ACC112 (cell line): ENCODE results near the gene SLC17A3.

Experiments
- H2AFZ ChIP-seq: fragments of 200-600 bp; sonication (generic); one replicate; pipeline ENCODE4 v1.6.0; 2017; ENCODE audit warnings: antibody characterized with exemption, low read length; ENCODE audit not compliant: unreplicated experiment
- H3K27ac ChIP-seq: fragments of 200-600 bp; sonication (generic); 2 replicates; pipeline ENCODE4 v1.5.1; 2014; ENCODE audit warnings: low read depth, mild to moderate bottlenecking, antibody characterized with exemption, low read length, moderate library complexity
- H3K27me3 ChIP-seq: fragments of 200-600 bp; sonication (generic); 2 replicates; pipeline ENCODE4 v1.6.1; 2014; ENCODE audit warnings: mild to moderate bottlenecking, antibody characterized with exemption, low read length, moderate library complexity, mixed read lengths; ENCODE audit not compliant: insufficient read depth
- H3K36me3 ChIP-seq: fragments of 200-600 bp; sonication (generic); 2 replicates; pipeline ENCODE4 v1.6.1; 2016; ENCODE audit warnings: mild to moderate bottlenecking, antibody characterized with exemption, low read length, moderate library complexity, mixed read lengths; ENCODE audit not compliant: insufficient read depth
- H3K4me1 ChIP-seq: fragments of 200-600 bp; sonication (generic); one replicate; pipeline ENCODE4 v1.6.1; 2016; ENCODE audit warnings: low read length, mixed read lengths; ENCODE audit not compliant: insufficient read depth, unreplicated experiment, control insufficient read depth
- H3K4me3 ChIP-seq: fragments of 200-600 bp; sonication (generic); 2 replicates; pipeline ENCODE4 v1.5.1; 2014; ENCODE audit warnings: mild to moderate bottlenecking, low read depth, low read length
- H3K79me2 ChIP-seq: fragments of 200-600 bp; sonication (generic); one replicate; pipeline ENCODE4 v1.6.0; 2016; ENCODE audit warnings: low read length; ENCODE audit not compliant: control insufficient read depth, unreplicated experiment, insufficient read depth

Gene SLC17A3, protein sequence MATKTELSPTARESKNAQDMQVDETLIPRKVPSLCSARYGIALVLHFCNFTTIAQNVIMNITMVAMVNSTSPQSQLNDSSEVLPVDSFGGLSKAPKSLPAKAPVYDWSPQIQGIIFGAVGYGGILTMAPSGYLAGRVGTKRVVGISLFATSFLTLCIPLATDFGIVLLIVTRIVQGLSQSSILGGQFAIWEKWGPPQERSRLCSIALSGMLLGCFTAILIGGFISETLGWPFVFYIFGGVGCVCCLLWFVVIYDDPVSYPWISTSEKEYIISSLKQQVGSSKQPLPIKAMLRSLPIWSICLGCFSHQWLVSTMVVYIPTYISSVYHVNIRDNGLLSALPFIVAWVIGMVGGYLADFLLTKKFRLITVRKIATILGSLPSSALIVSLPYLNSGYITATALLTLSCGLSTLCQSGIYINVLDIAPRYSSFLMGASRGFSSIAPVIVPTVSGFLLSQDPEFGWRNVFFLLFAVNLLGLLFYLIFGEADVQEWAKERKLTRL

DNA sequence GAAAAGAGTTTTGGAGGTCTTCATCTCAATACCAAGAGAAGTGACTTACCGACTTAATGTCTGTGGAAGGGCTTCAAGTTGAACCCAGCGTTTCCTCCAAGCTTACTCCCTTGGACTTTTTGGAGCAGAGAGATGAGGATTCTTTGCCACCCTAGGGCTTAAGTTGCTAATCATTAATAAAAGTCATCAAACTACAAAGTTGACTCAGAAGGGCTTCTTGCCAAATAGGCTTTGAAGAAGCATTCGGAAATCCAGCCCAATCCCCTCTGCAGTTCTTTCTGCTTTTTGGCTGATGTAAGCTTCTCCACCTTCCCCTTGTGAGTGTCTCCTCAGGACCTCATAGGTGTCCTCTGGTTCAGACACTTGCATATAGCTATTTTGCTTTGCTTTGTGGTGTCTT is at the start of gene SLC17A3:
TSS of gene SLC17A3 (minus strand) at position 126 of the 400 bp plus-strand sequence. CDS start 5,856 bp downstream, outside the sequence.
- H3K27ac ChIP-seq: no peak within 1 kb of the TSS
- H3K4me3 ChIP-seq: no peak within 1 kb of the TSS
- H2AFZ ChIP-seq: no peak within 1 kb of the TSS
- H3K36me3 ChIP-seq: no peaks in the 10 kb centered on the region
- H3K4me1 ChIP-seq: no peaks in the 10 kb centered on the region
- H3K79me2 ChIP-seq: no peaks in the 10 kb centered on the region
- H3K27me3 ChIP-seq: peaks cover 11% of the 10 kb centered on the region; the same call in 1 of the 2 replicates

DNA sequence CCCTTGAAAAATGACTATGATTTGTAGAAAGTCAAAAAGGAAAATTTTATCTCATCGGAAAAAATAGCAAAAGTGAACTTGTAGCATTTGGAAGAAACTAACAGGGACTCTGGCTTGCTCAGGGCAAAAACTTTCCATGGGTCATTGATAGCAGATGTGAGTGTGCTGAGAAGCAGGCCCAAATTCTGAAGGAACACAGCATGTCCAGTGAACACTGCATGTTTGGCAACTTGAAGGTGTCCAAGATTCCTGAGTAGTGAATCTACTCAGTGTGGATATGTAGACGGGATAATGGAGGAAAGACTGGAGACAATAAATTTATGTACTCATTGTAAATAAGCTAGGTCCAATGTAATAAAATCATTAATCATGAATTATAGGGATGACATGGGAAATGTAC is 48.3 kb upstream of the SLC17A3 start:
- no peak overlapping the region for H3K27ac ChIP-seq
- no peaks in the 10 kb centered on the region for H3K4me1 ChIP-seq
- no peaks in the 10 kb centered on the region for H3K27me3 ChIP-seq
- no peaks in the 10 kb centered on the region for H3K79me2 ChIP-seq
- H3K4me3 ChIP-seq: no peak overlapping the region
- H3K36me3 ChIP-seq: no peaks in the 10 kb centered on the region
- H2AFZ ChIP-seq: peak overlapping the region; percentile 18

DNA sequence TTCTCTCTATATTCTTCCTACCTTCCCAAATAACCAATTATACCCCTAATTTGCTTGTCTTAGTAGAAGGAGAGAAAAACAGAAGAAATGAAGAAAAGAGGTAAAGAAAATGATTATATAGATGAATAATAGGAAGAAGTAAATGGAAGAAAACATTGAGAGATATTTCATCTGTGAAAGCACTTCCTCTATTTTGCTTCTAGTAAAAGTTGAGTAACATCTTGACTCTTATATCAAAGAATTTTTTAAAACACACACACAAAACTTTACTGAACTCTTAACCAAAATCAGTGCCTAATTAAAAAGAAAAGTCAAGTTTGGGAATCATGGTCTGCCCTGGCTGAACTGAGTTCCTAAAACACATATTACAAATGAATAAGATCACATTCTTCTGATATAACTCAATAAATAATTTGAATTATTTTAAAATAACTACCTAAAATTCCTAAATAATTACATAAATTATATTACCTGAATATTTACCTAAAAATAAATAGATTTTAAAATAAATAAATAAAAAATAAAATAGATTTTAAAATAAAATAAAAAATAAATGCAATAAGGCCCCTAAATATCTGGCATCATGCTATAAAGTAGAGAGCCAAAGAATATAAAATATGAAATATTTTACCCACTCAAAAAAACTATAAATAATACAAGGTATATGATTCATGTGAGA is 47.6 kb upstream of the SLC17A3 start:
- H3K27ac ChIP-seq: no peak overlapping the region
- H2AFZ ChIP-seq: no peak overlapping the region
- no peaks in the 10 kb centered on the region for H3K4me1 ChIP-seq
- no peaks in the 10 kb centered on the region for H3K79me2 ChIP-seq
- no peaks in the 10 kb centered on the region for H3K27me3 ChIP-seq
- H3K36me3 ChIP-seq: no peaks in the 10 kb centered on the region
- H3K4me3 ChIP-seq: no peak overlapping the region

DNA sequence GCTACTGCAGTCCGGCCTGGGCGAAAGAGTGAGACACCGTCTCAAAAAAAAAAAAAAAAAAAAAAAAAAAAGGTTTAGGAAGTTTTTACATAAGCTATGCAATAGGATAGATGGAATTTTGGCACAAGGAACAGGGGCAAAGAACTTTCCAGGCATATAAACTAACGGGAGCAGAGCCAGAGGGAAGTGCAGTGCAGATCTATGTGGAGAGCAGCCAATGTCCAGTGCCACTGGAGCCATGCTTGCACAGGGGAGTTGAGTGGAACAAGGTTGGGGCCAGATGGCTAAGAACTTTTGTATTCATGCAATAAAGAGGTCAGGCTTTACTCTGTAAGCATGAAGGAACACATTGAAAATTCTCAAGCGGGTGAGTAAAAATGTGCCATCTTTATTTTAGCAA is 45.6 kb upstream of the SLC17A3 start:
- Histone ChIP-seq H3K4me3 (no peak overlapping the region), H2AFZ (no peak overlapping the region), H3K79me2 (no peaks in the 10 kb centered on the region), H3K27me3 (no peaks in the 10 kb centered on the region), H3K4me1 (no peaks in the 10 kb centered on the region), H3K36me3 (no peaks in the 10 kb centered on the region), H3K27ac (no peak overlapping the region)

DNA sequence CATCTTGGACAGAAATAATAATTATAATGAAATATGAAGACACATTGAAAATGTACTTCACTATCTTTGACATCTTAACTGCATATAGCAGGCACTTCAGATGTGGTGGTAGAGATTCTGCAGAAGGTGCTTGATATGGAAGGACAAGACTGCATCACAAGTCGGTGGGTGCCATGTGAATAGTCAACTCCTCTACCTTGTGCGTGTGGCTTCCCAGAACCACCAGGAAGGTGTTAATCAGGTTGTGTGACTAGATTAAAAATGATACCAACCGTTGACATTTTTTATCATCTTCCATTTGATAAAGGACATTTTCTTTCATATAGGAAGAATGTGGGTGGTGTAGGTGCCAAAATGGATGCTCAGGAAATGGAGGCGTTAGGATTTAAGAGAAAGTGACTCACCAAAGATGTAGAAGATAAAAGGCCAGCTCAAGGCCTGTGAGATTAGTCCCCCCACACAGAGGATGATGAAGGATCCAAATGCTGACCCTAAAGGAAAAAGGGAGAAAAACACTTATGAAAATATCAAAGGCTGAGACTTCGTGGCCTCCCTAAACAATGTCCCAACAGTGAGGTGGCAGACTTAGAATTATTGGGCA is 44.1 kb upstream of the SLC17A3 start:
- no peak overlapping the region for H3K27ac ChIP-seq
- H3K27me3 ChIP-seq: no peaks in the 10 kb centered on the region
- no peak overlapping the region for H2AFZ ChIP-seq
- H3K36me3 ChIP-seq: no peaks in the 10 kb centered on the region
- H3K4me1 ChIP-seq: no peaks in the 10 kb centered on the region
- H3K4me3 ChIP-seq: no peak overlapping the region
- no peaks in the 10 kb centered on the region for H3K79me2 ChIP-seq

DNA sequence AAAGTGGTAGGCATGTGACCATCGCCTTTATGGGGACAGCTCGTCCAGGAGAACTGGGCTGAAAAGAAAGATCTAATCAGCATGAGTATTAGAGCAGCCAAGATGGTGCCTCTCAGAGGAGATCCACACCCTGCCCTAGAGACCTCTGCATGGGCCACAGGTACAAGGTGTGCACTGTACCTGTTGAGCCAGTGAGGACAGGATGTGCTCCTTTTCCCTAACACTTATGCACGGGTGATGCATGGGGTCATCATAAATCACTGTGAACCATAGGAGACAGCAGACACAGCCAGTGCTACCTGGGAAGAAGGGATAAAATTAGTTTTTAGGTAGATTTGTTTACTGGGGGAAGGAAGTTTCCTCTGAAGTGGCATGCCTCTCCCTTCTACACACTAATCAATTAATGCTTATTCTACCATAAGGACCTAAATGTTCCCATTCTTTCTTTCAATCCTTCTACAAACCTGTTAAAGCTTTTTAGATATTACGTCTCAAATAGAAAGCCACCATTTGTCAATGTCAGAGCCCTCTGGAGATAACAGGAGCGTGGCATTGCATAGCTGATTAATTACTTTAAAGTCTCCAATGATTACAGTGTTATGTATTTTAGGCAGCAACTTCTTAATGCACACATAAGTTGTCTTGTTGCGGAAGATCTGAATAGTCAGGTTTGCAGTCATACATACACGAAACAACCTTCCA is 42.9 kb upstream of the SLC17A3 start:
- H3K27ac ChIP-seq: no peak overlapping the region
- H3K36me3 ChIP-seq: no peaks in the 10 kb centered on the region
- H3K4me1 ChIP-seq: no peaks in the 10 kb centered on the region
- no peaks in the 10 kb centered on the region for H3K27me3 ChIP-seq
- H2AFZ ChIP-seq: no peak overlapping the region
- H3K4me3 ChIP-seq: no peak overlapping the region
- no peaks in the 10 kb centered on the region for H3K79me2 ChIP-seq

DNA sequence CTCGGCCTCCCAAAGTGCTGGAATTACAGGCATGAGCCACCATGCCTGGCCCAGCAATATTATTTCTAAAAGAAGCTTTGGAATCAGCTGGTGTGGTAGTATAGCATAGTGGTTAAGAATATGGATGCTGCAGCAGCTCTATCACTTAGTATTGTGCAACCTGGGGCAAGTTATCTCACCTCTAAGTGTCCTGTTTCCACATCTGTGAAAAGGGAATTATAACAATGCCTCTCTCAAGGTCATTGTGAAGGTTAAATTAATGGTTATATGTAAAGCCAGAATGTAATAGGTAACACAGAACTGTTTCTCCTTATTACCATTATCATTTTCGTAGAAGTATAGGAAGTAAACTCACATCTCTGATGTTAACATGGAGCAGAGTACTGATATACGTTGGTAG is 42.3 kb upstream of the SLC17A3 start:
- no peaks in the 10 kb centered on the region for H3K36me3 ChIP-seq
- H3K4me3 ChIP-seq: no peak overlapping the region
- H3K79me2 ChIP-seq: no peaks in the 10 kb centered on the region
- no peaks in the 10 kb centered on the region for H3K27me3 ChIP-seq
- no peaks in the 10 kb centered on the region for H3K4me1 ChIP-seq
- H3K27ac ChIP-seq: no peak overlapping the region
- H2AFZ ChIP-seq: no peak overlapping the region

DNA sequence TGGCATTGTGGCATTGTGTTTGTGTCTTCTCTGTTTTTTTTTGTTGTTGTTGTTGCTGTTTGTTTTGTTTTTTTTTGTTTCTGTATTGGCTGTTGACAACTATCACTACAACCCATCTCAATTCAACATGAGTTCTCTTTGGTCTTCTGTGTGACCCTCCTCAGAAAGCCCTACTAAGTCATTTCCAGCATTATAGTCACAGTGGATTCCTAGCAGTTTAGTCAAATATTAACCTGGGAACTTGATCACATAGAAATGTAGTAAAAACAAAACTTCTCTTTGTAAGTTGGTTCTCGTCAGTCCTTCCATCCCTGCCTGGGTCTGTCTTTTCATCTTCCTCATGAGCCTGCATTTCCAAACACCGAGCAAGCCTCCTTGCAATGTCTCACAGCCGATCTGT is 39.7 kb upstream of the SLC17A3 start:
- Histone ChIP-seq H3K36me3 (no peaks in the 10 kb centered on the region), H3K79me2 (no peaks in the 10 kb centered on the region), H3K27me3 (no peaks in the 10 kb centered on the region), H2AFZ (no peak overlapping the region), H3K4me3 (no peak overlapping the region), H3K27ac (no peak overlapping the region), H3K4me1 (no peaks in the 10 kb centered on the region)

DNA sequence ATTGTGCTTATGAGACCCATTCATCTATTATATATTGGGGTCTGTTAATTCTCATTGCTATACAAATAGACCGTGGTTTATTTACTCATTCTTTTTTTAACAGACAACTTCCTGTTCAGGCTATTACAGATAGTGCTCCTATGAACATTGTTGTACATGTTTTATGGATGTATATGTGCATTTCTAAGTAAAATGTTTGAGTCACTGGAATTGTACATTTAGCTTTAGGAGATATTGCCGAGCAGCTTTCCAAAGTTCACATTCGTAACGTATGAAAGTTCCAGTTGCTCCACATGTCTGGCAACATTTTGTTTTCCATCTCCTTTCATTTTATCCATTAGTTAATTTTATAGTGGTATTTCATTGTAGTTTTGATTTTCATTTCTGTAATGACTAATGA is 37.3 kb upstream of the SLC17A3 start:
- H2AFZ ChIP-seq: no peak overlapping the region
- H3K4me1 ChIP-seq: no peaks in the 10 kb centered on the region
- no peaks in the 10 kb centered on the region for H3K36me3 ChIP-seq
- H3K27ac ChIP-seq: no peak overlapping the region
- H3K4me3 ChIP-seq: no peak overlapping the region
- H3K27me3 ChIP-seq: no peaks in the 10 kb centered on the region
- no peaks in the 10 kb centered on the region for H3K79me2 ChIP-seq

DNA sequence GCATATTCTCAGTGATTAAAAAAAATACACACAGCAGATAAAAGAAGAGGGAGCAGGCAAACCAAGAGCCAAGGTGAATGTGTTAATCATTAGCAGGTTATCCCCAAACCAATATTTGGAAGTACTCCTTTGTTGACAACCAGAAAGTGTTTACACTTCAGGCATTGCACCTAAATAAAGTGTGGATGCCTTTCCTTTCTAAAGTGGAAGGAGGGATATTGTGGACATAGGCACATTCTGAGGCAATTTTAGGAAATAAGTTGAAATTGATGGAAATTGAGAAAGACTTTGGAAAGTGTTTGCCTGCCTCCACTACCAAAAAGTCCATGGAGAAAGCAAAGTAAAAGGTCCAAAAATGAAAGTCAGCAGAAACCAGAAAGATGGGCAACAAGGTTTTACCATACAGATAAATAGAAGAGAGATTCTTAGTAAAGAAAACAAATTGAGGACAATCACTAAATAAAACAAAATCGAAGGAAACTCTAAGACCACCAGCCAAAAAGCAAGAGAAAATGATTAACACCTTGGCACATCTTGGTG is 33.5 kb upstream of the SLC17A3 start:
- H3K4me1 ChIP-seq: no peaks in the 10 kb centered on the region
- no peaks in the 10 kb centered on the region for H3K79me2 ChIP-seq
- H3K36me3 ChIP-seq: no peaks in the 10 kb centered on the region
- no peak overlapping the region for H3K27ac ChIP-seq
- H2AFZ ChIP-seq: no peak overlapping the region
- no peaks in the 10 kb centered on the region for H3K27me3 ChIP-seq
- H3K4me3 ChIP-seq: no peak overlapping the region
